Lower leg skin (tissue), 3 donors: ENCODE results near the gene KIFAP3.

Source experiments
- POLR2A ChIP-seq, 2 donors: fragments of 450-650 bp; IDR thresholded peaks; one replicate each; pipeline ENCODE4 v1.6.1; 2016 to 2017; ENCODE audit warnings: antibody characterized with exemption in 2 of 2, mild to moderate bottlenecking in 1 of 2, moderate library complexity in 1 of 2
- TF ChIP-seq, protein P1 (sequence below), 3 donors: fragments of 450-650 bp; IDR thresholded peaks; one replicate each; pipeline ENCODE4 v1.5.1; 2016; ENCODE audit warnings: antibody characterized with exemption in 3 of 3, mild to moderate bottlenecking in 3 of 3, moderate library complexity in 2 of 3

DNA sequence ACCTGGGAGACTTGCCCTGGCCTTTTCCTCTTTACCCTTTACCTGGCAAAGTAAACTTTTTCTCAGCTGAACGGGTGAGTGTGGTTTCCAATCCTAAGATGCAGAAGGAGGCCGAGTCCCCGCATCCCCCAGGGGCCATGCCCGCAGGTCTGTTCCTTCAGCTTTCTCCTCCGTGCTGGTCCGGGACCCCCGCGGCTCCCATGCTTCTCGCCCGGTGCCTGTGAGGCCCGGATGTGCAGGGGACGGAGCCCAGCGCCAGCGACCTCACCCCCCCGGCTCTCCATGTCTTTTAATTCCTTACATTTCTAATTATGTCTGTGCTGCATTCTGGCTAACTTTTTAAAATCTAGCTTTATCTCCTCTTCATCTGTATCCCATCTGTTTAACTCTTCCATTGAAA is 159.3 kb downstream of the KIFAP3 start:
- no peak for TF ChIP-seq POLR2A (IDR thresholded peaks at IDR 0.05)
- TF ChIP-seq, protein P1, sequence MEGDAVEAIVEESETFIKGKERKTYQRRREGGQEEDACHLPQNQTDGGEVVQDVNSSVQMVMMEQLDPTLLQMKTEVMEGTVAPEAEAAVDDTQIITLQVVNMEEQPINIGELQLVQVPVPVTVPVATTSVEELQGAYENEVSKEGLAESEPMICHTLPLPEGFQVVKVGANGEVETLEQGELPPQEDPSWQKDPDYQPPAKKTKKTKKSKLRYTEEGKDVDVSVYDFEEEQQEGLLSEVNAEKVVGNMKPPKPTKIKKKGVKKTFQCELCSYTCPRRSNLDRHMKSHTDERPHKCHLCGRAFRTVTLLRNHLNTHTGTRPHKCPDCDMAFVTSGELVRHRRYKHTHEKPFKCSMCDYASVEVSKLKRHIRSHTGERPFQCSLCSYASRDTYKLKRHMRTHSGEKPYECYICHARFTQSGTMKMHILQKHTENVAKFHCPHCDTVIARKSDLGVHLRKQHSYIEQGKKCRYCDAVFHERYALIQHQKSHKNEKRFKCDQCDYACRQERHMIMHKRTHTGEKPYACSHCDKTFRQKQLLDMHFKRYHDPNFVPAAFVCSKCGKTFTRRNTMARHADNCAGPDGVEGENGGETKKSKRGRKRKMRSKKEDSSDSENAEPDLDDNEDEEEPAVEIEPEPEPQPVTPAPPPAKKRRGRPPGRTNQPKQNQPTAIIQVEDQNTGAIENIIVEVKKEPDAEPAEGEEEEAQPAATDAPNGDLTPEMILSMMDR (IDR thresholded peaks at IDR 0.05) = no peak
